Astrocyte (in vitro differentiated cells and primary cell): ENCODE measurements around the gene GPNMB.

Experiments used
- EZH2 ChIP-seq: IDR thresholded peaks from 2 replicates; pipeline ENCODE4 v1.6.1; 2012; ENCODE audit warnings: mild to moderate bottlenecking, low read length, inconsistent platforms; ENCODE audit not compliant: insufficient read depth
- TF ChIP-seq, protein P1 (sequence below): IDR thresholded peaks from 2 replicates; pipeline ENCODE4 v1.5.1; 2011; ENCODE audit warnings: low read depth, mild to moderate bottlenecking, inconsistent platforms, low read length, moderate library complexity; ENCODE audit not compliant: insufficient read depth

DNA sequence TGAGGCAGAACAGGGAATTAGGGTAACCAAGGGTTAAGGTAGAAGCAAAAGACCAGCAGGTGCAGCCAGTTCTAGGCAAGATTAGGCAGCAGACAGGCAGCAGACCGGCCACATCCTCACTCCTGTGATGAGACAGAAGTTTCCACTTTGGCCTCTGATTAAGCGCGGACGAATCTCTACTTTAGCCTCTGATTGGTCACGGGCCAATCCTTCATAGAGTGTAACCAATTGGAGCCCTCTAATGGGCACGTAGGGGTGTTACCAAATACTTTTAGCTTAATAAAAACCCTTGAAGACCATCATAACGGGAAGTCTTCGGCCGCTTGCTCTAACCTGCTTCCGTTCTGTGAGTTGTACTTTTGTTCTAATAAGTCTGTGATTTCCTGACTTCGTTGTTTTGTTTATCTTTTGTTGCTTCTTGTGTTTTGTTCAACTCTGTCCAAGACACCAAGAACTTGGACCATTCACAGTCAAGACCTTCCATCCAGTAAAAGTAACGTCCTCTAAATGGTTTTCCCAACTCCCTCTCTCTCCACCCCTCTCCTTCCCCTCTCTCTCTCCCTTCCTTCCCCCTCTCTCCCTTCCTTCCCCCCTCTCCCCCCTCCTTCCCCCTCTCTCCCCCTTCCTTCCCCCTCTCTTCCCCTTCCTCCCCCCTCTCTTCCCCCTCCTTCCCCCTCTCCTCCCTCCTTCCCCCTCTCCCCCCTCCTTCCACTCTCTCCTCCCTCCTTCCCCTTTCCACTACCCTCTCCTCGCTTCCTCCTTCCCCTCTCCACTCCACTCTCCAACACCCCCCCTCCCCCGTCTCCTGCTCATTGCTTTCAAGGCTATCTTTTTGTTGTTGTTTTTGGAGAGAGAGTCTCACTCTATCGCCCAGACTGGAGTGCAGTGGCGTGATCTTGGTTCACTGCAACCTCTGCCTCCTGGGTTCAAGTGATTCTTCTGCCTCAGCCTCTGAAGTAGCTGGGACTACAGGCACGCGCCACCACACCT, 39.4 kb downstream of the GPNMB start:
- TF ChIP-seq, protein P1, sequence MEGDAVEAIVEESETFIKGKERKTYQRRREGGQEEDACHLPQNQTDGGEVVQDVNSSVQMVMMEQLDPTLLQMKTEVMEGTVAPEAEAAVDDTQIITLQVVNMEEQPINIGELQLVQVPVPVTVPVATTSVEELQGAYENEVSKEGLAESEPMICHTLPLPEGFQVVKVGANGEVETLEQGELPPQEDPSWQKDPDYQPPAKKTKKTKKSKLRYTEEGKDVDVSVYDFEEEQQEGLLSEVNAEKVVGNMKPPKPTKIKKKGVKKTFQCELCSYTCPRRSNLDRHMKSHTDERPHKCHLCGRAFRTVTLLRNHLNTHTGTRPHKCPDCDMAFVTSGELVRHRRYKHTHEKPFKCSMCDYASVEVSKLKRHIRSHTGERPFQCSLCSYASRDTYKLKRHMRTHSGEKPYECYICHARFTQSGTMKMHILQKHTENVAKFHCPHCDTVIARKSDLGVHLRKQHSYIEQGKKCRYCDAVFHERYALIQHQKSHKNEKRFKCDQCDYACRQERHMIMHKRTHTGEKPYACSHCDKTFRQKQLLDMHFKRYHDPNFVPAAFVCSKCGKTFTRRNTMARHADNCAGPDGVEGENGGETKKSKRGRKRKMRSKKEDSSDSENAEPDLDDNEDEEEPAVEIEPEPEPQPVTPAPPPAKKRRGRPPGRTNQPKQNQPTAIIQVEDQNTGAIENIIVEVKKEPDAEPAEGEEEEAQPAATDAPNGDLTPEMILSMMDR, result no peak
- no peak for TF ChIP-seq EZH2
